Activated T-helper 1 cell treated with anti-CD3 and anti-CD28 coated beads, Interleukin-12 subunit alpha, Interleukin-12 subunit beta, Interleukin-2, Interleukin-4 antibody, amounts not matched to agents 30 ng/mL and 10 ng/mL and 1 ng/mL, durations not matched to agents 14 hours and 24 hours and 36 hours (primary cell): ENCODE results near the gene GARIN3. TPM values are rescaled to one million over a fixed set of nuclear protein-coding genes. Genes with fewer than 3 reads are reported as not detected.
"Not testable (repeated sequence)": the region's sequence is repeated elsewhere in the genome, so short reads cannot be mapped to it uniquely, and the experiment has no call there.

ENCODE experiments used
- DNase-seq: peaks from one replicate; pipeline ENCODE4 v3.0.0; 2021; ENCODE audit warnings: low spot score
- H3K27ac Mint-ChIP-seq: one replicate; pipeline ENCODE4 v1.8.0; 2021; ENCODE audit warnings: mild to moderate bottlenecking, mixed read lengths
- H3K27me3 Mint-ChIP-seq: one replicate; pipeline ENCODE4 v1.8.0; 2022; ENCODE audit warnings: mild to moderate bottlenecking, moderate library complexity, mixed read lengths; ENCODE audit not compliant: insufficient read depth
- H3K36me3 Mint-ChIP-seq: one replicate; pipeline ENCODE4 v1.8.0; 2021; ENCODE audit warnings: low read depth, mixed read lengths
- H3K4me1 Mint-ChIP-seq: one replicate; pipeline ENCODE4 v1.8.0; 2021; ENCODE audit warnings: low read depth, mixed read lengths
- H3K4me3 Mint-ChIP-seq: one replicate; pipeline ENCODE4 v1.8.0; 2021; ENCODE audit warnings: mild to moderate bottlenecking, moderate library complexity, mixed read lengths
- H3K9me3 Mint-ChIP-seq: one replicate; pipeline ENCODE4 v1.8.0; 2021; ENCODE audit warnings: mixed read lengths
- intact Hi-C: fragments of 100-400 bp; cut with micrococcal nuclease; formaldehyde crosslinking; loops from one replicate; pipeline ENCODE4 v1.15.1; 2024
- total RNA-seq: library from RNA; stranded (reverse); gene quantifications from 2 replicates; pipeline ENCODE4 v1.2.3, GENCODE V29; 2022

GARIN3 gene
- total RNA-seq, 1 donor from 2014 or later, result 0.31 TPM

- H3K36me3 Mint-ChIP-seq, result peaks cover 66% of the 10 kb centered on the region
- intact Hi-C loops, result loop anchor here (1.0 to 5.0 kb wide), 7 partner anchors 9 to 276 kb away; no protein-coding TSS in a partner anchor
- peaks cover 94% of the 10 kb centered on the region for H3K4me1 Mint-ChIP-seq
- H3K9me3 Mint-ChIP-seq, result no peaks in the 10 kb centered on the region
- H3K27me3 Mint-ChIP-seq, result no peaks in the 10 kb centered on the region
- H3K4me3 Mint-ChIP-seq, result peak overlapping the region; percentile 68
- H3K27ac Mint-ChIP-seq, result peak overlapping the region; percentile 94
- no peak for DNase-seq
These were observed 32.4 kb upstream of the GARIN3 start for GRCh38 chr5:157198277-157198986.

DNA sequence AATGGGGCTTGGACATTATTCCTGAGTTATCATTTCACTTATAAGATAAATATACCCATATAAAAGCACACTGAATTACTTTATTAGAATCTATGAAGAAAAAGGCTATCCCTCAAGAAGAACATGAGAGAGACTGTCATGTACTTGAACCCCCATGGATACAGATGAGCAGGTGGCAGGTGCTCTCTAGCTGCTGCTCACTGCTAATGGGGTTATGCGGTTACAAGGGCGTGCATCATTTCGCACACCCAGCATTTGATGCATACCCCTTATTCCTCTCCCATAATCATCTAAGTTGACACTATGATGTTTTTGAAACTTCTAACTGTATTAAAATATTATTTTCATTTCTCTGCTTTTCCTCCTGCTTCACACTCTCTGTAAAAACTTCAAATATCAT is 31.0 kb upstream of the GARIN3 start:
- peak overlapping the region; percentile 53 for H3K4me3 Mint-ChIP-seq
- H3K4me1 Mint-ChIP-seq, result peaks cover 94% of the 10 kb centered on the region
- peak overlapping the region; percentile 88 for H3K27ac Mint-ChIP-seq
- H3K9me3 Mint-ChIP-seq, result no peaks in the 10 kb centered on the region
- intact Hi-C loops, result loop anchor here (5.0 kb wide), 1 partner anchor 275 kb away; no protein-coding TSS in a partner anchor
- H3K36me3 Mint-ChIP-seq, result peaks cover 67% of the 10 kb centered on the region
- DNase-seq, result no peak
- no peaks in the 10 kb centered on the region for H3K27me3 Mint-ChIP-seq

- Mint-ChIP-seq H3K27me3 (no peaks in the 10 kb centered on the region), H3K4me1 (peaks cover 92% of the 10 kb centered on the region), H3K36me3 (peaks cover 68% of the 10 kb centered on the region), H3K27ac (peak overlapping the region; percentile 88), H3K9me3 (no peaks in the 10 kb centered on the region), H3K4me3 (peak overlapping the region; percentile 72)
- DNase-seq, result no peak
- intact Hi-C loops, result loop anchor here (5.0 kb wide), 1 partner anchor 274 kb away; no protein-coding TSS in a partner anchor
These were observed 30.0 kb upstream of the GARIN3 start for GRCh38 chr5:157196045-157196444.

DNA sequence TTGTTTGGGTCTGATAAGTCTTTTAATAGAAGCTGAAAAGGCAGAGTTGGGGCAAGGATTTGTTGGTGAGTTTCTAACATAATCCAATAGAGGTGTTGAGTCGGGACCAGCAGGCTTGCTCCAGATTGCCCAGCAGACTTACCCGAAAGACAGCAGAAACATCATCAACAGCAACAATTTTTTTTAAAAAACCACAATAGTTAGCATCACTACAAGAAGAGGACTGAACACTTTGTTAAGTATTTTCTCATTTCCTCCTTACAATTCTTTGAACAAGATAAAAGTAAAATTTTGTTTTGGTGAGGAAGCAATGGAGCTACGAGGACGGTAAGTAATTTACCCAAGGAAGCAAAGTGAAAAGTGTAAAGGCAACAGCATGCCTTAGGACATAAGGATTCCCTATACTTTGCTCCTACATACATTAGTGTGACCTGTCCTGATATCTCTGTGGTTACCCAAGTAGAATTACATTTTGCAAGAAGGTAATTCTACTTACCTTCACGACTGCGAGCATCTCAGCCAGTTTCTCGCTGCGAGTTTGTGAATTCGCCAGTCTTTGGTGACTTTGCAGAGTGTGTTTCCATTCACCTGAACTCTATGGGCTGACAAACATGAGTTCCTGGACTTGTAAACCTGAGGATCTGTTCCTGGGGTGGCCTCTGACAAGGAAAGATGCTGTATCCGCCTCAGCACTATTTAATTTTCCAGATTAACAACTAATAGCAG is 27.8 kb upstream of the GARIN3 start:
- intact Hi-C loops, result loop anchor here (1.0 kb wide), 1 partner anchor 10 kb away; no protein-coding TSS in a partner anchor
- peaks cover 68% of the 10 kb centered on the region for H3K36me3 Mint-ChIP-seq
- H3K4me3 Mint-ChIP-seq, result peak overlapping the region; percentile 78
- H3K9me3 Mint-ChIP-seq, result no peaks in the 10 kb centered on the region
- H3K27me3 Mint-ChIP-seq, result no peaks in the 10 kb centered on the region
- H3K27ac Mint-ChIP-seq, result peak overlapping the region; percentile 88
- peaks cover 93% of the 10 kb centered on the region for H3K4me1 Mint-ChIP-seq
- no peak for DNase-seq

DNA sequence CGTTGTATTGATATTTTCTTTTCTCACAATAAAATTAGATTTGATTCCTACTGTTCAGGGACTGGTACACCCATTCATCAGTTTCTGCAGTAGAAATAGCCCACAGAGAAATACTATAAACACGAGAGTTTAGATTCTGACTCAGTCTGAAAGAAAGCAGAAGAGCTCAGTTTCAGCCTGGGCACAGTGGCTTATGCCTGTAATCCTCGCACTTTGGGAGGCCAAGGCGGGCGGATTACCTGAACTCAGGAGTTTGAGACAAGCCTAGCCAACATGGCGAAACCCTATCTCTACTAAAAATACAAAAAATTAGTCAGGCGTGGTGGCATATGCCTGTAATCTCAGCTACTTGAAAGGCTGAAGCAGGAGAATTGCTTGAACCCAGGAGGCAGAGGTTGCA is 23.2 kb upstream of the GARIN3 start:
- intact Hi-C loops, result loop anchor here (1.0 kb wide), 1 partner anchor 9 kb away; no protein-coding TSS in a partner anchor
- DNase-seq, result no peak

GRCh38 chr5:157188270-157188669 is 22.2 kb upstream of the GARIN3 start:
- Mint-ChIP-seq H3K36me3 (peaks cover 72% of the 10 kb centered on the region), H3K4me3 (peak overlapping the region; percentile 84), H3K4me1 (peaks cover 87% of the 10 kb centered on the region), H3K27me3 (no peaks in the 10 kb centered on the region), H3K27ac (peak overlapping the region; percentile 97), H3K9me3 (no peaks in the 10 kb centered on the region)
- no peak for DNase-seq
- intact Hi-C loops, result loop anchor here (1.0 kb wide), 1 partner anchor 8 kb away; the partner anchor contains the start of gene ITK

More for the DNA sequence above, 23.2 kb upstream of the GARIN3 start:
- peaks cover 71% of the 10 kb centered on the region for H3K36me3 Mint-ChIP-seq
- peak overlapping the region; percentile 84 for H3K4me3 Mint-ChIP-seq
- no peaks in the 10 kb centered on the region for H3K9me3 Mint-ChIP-seq
- no peaks in the 10 kb centered on the region for H3K27me3 Mint-ChIP-seq
- peaks cover 87% of the 10 kb centered on the region for H3K4me1 Mint-ChIP-seq
- peak overlapping the region; percentile 97 for H3K27ac Mint-ChIP-seq

- Mint-ChIP-seq H3K36me3 (peaks cover 72% of the 10 kb centered on the region), H3K9me3 (no peaks in the 10 kb centered on the region), H3K4me1 (peaks cover 78% of the 10 kb centered on the region), H3K4me3 (peak overlapping the region; percentile 84), H3K27ac (peak overlapping the region; percentile 97), H3K27me3 (no peaks in the 10 kb centered on the region)
- intact Hi-C loops, result no loop called here
- no peak for DNase-seq
These were observed 21.1 kb upstream of the GARIN3 start for GRCh38 chr5:157187046-157187754.

DNA sequence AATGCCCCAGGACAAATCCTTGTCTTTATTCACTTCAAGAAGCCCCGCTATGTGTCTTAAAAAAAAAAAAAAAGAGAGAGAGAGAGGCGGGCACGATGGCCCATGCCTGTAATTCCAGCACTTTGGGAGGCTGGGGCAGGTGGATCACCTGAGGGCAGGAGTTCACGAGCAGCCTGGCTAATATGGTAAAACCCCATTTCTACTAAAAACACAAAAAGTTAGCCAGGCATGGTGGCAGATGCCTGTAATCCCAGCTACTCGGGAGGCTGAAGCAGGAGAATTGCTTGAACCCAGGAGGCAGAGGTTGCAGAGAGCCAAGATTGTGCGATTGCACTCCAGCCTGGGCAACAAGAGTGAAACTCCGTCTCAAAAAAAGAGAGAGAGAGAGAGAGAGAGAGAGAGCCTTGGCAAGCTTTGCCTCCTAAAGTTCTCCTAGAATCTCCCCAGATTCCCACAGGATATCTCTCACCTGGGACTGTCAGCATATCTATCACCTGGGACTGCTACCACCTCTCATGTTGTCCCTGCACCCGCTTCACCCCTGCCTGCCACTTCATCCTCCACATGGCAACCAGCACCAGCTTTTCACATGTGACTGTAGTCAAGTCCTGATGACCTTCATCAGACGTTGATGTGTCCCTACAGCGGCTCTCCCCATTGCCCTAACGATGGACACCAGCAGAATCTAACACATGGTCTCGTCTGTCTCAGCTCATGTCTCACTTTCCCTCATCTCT is 20.4 kb upstream of the GARIN3 start:
- peak overlapping the region; percentile 84 for H3K4me3 Mint-ChIP-seq
- H3K36me3 Mint-ChIP-seq, result peaks cover 73% of the 10 kb centered on the region
- H3K9me3 Mint-ChIP-seq, result no peaks in the 10 kb centered on the region
- DNase-seq, result no peak
- intact Hi-C loops, result no loop called here
- H3K27me3 Mint-ChIP-seq, result no peaks in the 10 kb centered on the region
- peaks cover 72% of the 10 kb centered on the region for H3K4me1 Mint-ChIP-seq
- H3K27ac Mint-ChIP-seq, result peak overlapping the region; percentile 97

DNA sequence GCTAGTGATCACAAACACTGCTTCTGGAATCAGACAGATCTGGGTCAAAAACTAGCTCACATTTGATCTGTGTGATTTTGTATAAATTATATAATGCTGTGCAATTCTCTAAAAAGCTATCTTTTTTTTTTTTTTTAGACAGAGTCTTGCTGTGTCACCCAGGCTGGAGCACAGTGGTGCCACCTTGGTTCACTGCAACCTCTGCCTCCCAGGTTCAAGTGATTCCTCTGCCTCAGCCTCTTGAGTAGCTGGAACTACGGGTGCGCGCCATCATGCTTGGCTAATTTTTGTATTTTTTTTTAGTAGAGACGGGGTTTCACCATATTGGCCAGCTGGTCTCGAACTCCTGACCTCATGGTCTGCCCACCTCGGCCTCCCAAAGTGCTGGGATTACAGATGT is 19.1 kb upstream of the GARIN3 start:
- H3K27ac Mint-ChIP-seq, result peak overlapping the region; percentile 81

DNA sequence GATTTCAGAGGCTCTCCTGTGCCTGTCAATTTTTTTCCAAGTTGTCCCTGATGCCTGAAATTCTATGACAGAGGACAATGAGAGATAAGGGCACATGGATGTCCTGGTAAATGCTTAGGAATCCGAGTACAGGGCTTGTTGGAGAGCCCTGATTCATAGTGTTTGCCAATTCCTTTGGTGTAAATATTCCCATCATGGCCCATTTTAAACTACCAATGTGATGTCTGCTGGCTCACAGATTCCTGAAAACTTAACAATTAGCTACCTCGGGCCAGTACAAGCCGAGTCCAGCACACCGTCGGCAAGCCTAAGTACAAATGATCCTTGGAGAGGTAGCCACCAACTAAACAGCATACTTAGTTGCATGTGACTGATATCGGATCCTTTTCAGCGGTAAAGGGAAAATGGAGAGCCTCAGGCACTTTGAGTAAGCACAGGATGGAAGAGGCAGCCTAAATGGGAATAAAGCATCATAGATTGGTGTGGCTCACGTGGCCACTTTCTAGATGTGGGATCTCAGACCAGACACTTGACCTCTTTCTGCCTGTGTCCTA is 18.1 kb upstream of the GARIN3 start:
- no peak for DNase-seq
- no peaks in the 10 kb centered on the region for H3K9me3 Mint-ChIP-seq
- H3K4me3 Mint-ChIP-seq, result peak overlapping the region; percentile 100
- peaks cover 66% of the 10 kb centered on the region for H3K4me1 Mint-ChIP-seq
- peak overlapping the region; percentile 81 for H3K27ac Mint-ChIP-seq
- intact Hi-C loops, result loop anchor here (1.0 to 2.0 kb wide), 2 partner anchors 9 to 15 kb away; no protein-coding TSS in a partner anchor
- H3K36me3 Mint-ChIP-seq, result peaks cover 66% of the 10 kb centered on the region
- no peaks in the 10 kb centered on the region for H3K27me3 Mint-ChIP-seq

More for the DNA sequence above, 19.1 kb upstream of the GARIN3 start:
- not testable (repeated sequence) for DNase-seq, H3K9me3 Mint-ChIP-seq, H3K27me3 Mint-ChIP-seq
- peaks cover 71% of the 10 kb centered on the region for H3K36me3 Mint-ChIP-seq
- peak overlapping the region; percentile 100 for H3K4me3 Mint-ChIP-seq
- intact Hi-C loops, result loop anchor here (2.0 kb wide), 1 partner anchor 14 kb away; no protein-coding TSS in a partner anchor
- peaks cover 65% of the 10 kb centered on the region for H3K4me1 Mint-ChIP-seq

DNA sequence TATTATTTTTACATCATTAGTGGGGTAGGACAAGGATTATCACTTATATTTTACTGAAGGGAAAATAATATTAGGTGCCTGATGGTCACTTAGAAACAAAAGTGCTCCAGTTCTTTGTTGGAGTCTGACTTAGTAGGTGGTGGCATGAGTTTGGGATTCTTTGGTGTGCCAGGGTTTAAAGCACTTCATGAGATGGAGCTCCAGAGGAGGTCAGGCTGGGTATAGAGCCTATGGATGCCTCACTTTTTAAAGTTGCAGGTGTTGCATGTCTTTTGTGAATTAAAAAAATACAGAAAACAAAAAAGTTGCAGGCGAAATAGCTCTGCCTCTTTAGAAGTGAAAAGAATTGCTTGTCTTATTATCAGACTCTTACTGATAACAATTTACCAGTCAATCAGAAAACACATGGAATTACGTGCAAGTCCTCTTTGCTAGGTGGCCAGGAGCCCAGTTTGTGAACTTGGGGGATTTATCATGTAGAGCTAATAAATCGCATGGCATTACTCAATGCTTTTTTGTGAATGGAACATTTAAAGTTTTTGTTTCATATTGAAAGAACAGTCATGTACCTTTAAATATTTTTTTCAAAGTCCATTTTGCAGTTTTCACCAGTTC is 16.2 kb upstream of the GARIN3 start:
- Mint-ChIP-seq H3K4me3 (peak overlapping the region; percentile 100), H3K27me3 (no peaks in the 10 kb centered on the region), H3K36me3 (peaks cover 56% of the 10 kb centered on the region), H3K4me1 (peaks cover 64% of the 10 kb centered on the region), H3K27ac (peak overlapping the region; percentile 100), H3K9me3 (peaks cover 10% of the 10 kb centered on the region)
- intact Hi-C loops, result loop anchor here (1.0 kb wide), 1 partner anchor 40 kb away; no protein-coding TSS in a partner anchor
- DNase-seq, result no peak
